Measurements from ENCODE around the gene AREL1.

Gene AREL1

DNA sequence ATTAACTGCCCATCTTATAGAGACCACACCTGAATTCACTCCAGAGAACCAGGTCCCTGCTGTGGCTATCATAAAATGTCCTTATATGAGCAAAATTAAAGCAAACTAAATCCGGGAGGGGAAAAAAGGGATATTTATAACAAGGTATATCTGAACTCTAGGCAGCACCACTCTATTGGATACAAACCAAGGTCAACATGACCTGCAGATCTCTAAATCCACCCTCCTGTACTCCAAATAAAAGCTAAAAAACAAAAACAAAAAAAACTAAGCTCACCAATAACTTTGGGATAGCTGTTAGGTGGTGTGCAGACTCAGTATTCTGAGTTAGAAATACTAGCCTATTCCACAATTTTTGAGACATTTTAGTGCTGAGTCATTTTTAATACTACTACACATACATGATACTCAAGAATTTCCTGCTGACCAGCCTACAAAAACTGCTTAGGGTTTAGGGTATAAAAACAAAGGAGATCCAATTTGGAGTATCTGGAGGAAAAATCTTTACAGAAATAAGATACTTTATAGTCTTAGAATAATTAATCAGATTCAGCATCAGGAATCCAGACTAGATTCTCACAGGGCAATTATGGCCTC is 54.2 kb downstream of the AREL1 start:
- Histone ChIP-seq H3K4me1 (ENCODE audit: control insufficient read depth, insufficient read depth, low read length) (peaks cover 86% of the 10 kb centered on the region), H3K4me3 (ENCODE audit: low read length) (peak overlapping the region; percentile 15), H3K9ac (ENCODE audit: low read length) (peak overlapping the region; percentile 10), H3K9me3 (ENCODE audit: control insufficient read depth, low read length) (no peaks in the 10 kb centered on the region), H3K36me3 (ENCODE audit: control insufficient read depth, insufficient read depth, low read length, severe bottlenecking) (peaks cover 20% of the 10 kb centered on the region), H3K27me3 (replicated peaks; ENCODE audit: control insufficient read depth, insufficient read depth, low read length) (no peaks in the 10 kb centered on the region)
- DNase-seq (ENCODE audit: low read depth) = peak; percentile 50

DNA sequence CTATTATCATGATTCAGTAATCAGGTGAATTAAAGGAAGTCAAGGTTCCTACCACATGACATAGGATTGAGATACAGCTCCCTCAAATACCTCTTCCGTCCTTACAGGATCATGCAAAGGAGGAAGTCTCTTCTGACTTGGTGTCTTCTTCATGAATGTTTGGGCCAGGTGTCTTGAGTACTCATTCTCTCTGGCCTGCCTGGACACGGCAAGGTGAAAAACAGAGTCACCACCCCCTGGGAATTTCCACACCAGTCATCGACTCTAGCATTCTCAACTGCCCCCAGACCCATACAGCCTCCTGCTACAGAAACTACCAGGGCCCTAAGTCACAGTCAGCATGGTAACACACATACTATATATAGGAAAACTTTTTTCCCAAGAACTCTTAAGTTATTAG is 55.9 kb downstream of the AREL1 start:
- Histone ChIP-seq H3K4me1 (ENCODE audit: control insufficient read depth, insufficient read depth, low read length) (peaks cover 75% of the 10 kb centered on the region), H3K4me3 (ENCODE audit: low read length) (no peak overlapping the region), H3K36me3 (ENCODE audit: control insufficient read depth, insufficient read depth, low read length, severe bottlenecking) (peaks cover 16% of the 10 kb centered on the region), H3K9me3 (ENCODE audit: control insufficient read depth, low read length) (no peaks in the 10 kb centered on the region), H3K9ac (ENCODE audit: low read length) (no peak overlapping the region), H3K27me3 (replicated peaks; ENCODE audit: control insufficient read depth, insufficient read depth, low read length) (no peaks in the 10 kb centered on the region)
- no peak for DNase-seq (ENCODE audit: low read depth)

DNA sequence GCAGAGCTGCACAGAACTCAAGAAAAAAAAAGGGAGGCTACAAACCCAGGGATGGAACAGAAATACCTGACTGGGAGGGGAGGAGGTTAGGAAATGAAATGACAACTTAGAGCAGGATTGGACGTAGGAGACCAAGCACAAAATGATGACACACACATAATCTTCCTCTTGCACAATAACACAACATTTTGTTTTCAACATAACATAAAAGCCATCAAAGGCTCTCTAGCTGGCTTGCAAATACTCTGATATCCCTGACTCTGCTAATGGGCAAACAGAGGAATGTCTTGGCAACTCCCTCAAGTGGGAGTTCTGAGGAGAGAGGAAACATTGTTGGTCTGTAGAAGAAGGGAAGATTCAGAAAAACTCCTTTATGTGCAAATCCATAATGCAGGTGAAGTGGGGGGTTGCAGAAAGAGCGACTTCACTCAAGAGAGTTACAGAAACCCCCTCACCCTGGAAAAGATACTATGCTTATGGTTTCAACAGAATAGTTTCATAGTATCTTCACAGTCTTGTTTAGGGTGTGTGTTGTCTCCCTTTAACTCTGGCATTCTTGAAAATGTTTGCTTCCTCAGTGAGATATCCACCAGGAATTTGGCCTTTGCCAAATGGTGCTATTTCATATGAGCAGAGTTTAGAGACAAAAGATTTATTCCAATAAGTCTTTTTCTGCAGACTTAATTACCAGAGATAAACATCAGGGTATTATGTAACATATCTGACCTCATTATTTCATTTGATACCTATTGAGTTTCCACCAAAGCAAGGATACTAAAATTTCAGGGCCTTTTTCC is 57.1 kb downstream of the AREL1 start:
- Histone ChIP-seq H3K9me3 (ENCODE audit: control insufficient read depth, low read length) (no peaks in the 10 kb centered on the region), H3K36me3 (ENCODE audit: control insufficient read depth, insufficient read depth, low read length, severe bottlenecking) (peaks cover 13% of the 10 kb centered on the region), H3K4me1 (ENCODE audit: control insufficient read depth, insufficient read depth, low read length) (peaks cover 63% of the 10 kb centered on the region), H3K27me3 (replicated peaks; ENCODE audit: control insufficient read depth, insufficient read depth, low read length) (no peaks in the 10 kb centered on the region), H3K9ac (ENCODE audit: low read length) (peak overlapping the region; percentile 73), H3K4me3 (ENCODE audit: low read length) (peak overlapping the region; percentile 47)
- DNase-seq (ENCODE audit: low read depth) = peak; percentile 75

DNA sequence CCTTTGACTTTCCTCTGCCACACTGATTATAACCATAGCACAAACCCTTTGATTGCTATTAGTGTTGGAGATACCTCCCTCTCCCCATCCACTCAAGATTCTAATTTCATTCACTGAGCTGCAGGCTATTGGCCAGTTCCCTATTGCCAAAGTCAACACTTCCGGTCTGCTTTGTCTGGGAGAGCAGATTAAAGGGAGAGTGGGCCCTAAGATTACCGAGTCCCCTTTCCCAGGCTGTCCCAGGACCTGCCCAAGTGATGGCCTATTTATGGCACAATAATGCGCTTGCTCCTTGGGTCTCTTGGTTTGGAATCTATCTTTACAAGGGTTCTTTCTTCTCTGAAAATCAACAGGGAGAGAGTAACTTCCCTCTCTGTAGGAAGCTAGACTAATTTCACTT is 57.9 kb downstream of the AREL1 start:
- H3K4me1 ChIP-seq (ENCODE audit: control insufficient read depth, insufficient read depth, low read length) = peaks cover 56% of the 10 kb centered on the region
- no peaks in the 10 kb centered on the region for H3K27me3 ChIP-seq (replicated peaks; ENCODE audit: control insufficient read depth, insufficient read depth, low read length)
- peak overlapping the region; percentile 47 for H3K4me3 ChIP-seq (ENCODE audit: low read length)
- H3K9me3 ChIP-seq (ENCODE audit: control insufficient read depth, low read length) = no peaks in the 10 kb centered on the region
- H3K36me3 ChIP-seq (ENCODE audit: control insufficient read depth, insufficient read depth, low read length, severe bottlenecking) = peaks cover 9% of the 10 kb centered on the region
- DNase-seq (ENCODE audit: low read depth) = no peak
- peak overlapping the region; percentile 73 for H3K9ac ChIP-seq (ENCODE audit: low read length)

DNA sequence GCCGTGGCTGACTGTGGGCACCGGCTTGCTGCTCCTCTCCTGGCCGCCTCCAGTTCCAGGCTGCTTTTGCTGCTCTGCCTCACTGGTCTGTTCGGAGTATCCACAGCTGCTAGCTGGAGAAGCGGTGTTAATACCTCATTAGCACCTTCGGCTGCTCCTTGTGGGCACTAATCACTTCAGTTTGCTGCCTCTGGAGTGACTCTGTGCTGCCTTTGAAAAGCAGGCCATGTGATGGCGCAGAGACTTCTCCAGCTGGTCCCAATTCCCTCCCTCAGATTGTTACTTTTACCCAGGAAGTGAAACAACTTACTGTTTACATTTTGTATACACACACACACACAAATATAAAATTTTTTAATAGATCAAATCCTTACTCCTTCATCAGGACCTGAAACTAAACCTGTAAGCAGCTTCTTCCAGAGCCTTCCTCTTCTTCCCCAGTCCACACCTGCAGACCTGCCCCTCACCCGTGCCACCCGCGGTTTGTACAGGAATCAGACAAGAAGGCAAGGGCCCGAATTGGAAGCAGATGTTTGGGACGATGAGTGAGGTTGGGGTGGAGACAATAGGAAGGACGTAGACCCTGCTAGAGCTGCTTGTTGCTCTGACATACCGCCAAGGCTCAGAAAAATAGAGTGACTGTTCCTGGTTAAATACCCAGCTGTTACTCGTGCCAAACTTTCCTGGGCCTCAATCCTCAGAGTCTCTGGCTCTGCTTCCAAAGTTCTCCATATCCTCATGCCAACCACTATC is 59.3 kb downstream of the AREL1 start:
- DNase-seq (ENCODE audit: low read depth) = peak; percentile 34
- Histone ChIP-seq H3K9ac (ENCODE audit: low read length) (no peak overlapping the region), H3K27me3 (replicated peaks; ENCODE audit: control insufficient read depth, insufficient read depth, low read length) (no peaks in the 10 kb centered on the region), H3K4me3 (ENCODE audit: low read length) (no peak overlapping the region), H3K9me3 (ENCODE audit: control insufficient read depth, low read length) (no peaks in the 10 kb centered on the region), H3K4me1 (ENCODE audit: control insufficient read depth, insufficient read depth, low read length) (peaks cover 56% of the 10 kb centered on the region), H3K36me3 (ENCODE audit: control insufficient read depth, insufficient read depth, low read length, severe bottlenecking) (peaks cover 9% of the 10 kb centered on the region)

DNA sequence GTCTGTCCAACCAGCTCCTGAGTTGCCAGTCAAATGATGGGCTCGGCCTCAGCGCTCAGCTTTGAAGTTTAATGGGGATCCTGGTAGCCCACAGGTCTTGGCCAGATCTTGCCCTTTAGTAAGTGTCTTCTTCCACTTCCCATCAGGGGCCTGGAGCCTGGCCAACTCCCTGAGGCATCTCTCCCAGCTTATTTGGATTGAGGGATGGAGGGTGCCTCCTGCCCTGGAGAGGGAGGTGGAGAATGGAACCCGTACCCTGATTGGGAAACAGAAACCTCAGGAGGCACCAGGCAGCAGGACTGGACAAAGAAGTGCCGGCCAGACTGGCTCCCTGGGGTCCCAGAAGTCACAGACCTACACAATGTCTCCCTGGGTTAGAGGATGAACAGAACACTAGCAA is 60.3 kb downstream of the AREL1 start:
- Histone ChIP-seq H3K4me1 (ENCODE audit: control insufficient read depth, insufficient read depth, low read length) (peaks cover 58% of the 10 kb centered on the region), H3K27me3 (replicated peaks; ENCODE audit: control insufficient read depth, insufficient read depth, low read length) (no peaks in the 10 kb centered on the region), H3K36me3 (ENCODE audit: control insufficient read depth, insufficient read depth, low read length, severe bottlenecking) (peaks cover 9% of the 10 kb centered on the region), H3K9ac (ENCODE audit: low read length) (no peak overlapping the region), H3K9me3 (ENCODE audit: control insufficient read depth, low read length) (no peaks in the 10 kb centered on the region), H3K4me3 (ENCODE audit: low read length) (no peak overlapping the region)
- DNase-seq (ENCODE audit: low read depth) = no peak

DNA sequence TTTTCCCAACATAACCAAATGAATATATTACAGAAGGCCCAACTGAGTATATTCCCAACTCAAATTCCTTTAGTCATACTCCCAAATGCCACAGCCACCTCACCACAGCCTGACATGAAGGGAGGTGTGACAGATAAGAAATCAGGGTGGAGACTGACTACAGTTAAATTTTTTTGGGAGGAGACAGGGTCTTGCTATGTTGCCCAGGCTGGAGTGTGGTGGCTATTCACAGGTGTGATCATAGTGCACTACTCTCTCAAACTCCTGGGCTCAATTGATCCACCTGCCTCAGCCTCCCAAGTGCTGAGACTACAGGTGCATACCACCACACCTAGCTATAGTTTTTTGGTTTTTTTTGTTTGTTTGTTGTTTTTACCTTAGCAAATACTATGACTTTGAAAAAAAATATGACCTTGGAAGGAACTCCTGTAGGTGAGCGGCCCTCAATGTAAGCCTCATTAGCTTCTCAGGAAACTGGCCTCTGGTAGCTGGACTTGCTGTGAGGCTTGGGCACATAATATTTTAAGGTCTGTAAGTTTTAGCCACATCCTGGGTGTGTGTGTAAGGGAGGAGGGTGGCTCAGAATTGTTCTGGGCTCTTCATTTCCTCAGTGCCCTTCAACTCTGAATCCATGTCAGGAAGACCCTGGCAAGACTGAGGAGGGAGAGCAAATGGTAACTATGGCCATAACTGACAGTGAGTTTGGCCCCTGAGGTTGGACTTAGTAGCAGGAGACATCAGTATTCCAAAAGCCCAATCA is 61.8 kb downstream of the AREL1 start:
- Histone ChIP-seq H3K4me1 (ENCODE audit: control insufficient read depth, insufficient read depth, low read length) (peaks cover 51% of the 10 kb centered on the region), H3K4me3 (ENCODE audit: low read length) (no peak overlapping the region), H3K36me3 (ENCODE audit: control insufficient read depth, insufficient read depth, low read length, severe bottlenecking) (peaks cover 4% of the 10 kb centered on the region), H3K27me3 (replicated peaks; ENCODE audit: control insufficient read depth, insufficient read depth, low read length) (no peaks in the 10 kb centered on the region), H3K9ac (ENCODE audit: low read length) (no peak overlapping the region), H3K9me3 (ENCODE audit: control insufficient read depth, low read length) (no peaks in the 10 kb centered on the region)
- DNase-seq (ENCODE audit: low read depth) = no peak

DNA sequence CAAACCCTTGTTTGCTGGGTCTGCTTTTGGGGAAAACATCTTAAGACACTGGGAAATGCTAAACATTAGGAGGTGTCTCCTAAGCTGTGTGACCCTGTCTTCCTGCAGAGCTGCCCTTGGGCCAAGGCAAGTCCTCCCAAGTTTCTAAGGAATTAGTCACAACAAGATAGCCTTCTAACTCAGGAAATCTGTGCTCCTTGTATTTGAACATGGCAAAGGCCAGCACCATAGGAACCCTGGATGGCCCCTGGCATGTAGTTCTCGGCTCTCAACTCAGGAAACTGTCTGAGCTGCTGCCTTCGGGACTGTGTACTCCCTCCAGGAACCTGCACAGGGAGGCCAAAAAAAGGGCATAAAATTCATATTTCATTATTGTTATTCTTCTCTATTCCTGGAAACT is 63.2 kb downstream of the AREL1 start:
- Histone ChIP-seq H3K4me3 (ENCODE audit: low read length) (no peak overlapping the region), H3K9ac (ENCODE audit: low read length) (no peak overlapping the region), H3K9me3 (ENCODE audit: control insufficient read depth, low read length) (no peaks in the 10 kb centered on the region), H3K36me3 (ENCODE audit: control insufficient read depth, insufficient read depth, low read length, severe bottlenecking) (peaks cover 4% of the 10 kb centered on the region), H3K27me3 (replicated peaks; ENCODE audit: control insufficient read depth, insufficient read depth, low read length) (no peaks in the 10 kb centered on the region), H3K4me1 (ENCODE audit: control insufficient read depth, insufficient read depth, low read length) (peaks cover 43% of the 10 kb centered on the region)
- no peak for DNase-seq (ENCODE audit: low read depth)

DNA sequence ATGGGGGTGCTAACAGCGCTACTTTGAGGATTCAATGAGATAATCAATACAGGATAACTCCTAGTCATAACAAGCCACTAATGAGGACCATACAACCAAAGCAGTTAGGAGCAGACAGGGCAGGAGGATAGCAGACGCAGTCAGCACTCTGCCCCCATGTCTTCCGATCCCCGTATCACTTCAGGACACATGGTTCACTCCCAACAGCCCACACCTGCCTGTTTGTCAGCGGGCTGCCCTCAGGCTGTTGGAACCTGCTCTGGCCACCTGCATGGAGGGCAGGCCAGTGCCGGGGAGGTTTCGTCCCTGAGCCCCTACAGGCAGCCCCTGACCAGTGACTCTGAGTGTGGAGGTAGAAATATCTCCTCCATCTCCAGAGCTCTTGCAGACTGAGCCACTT is 63.7 kb downstream of the AREL1 start:
- DNase-seq (ENCODE audit: low read depth) = no peak
- H3K36me3 ChIP-seq (ENCODE audit: control insufficient read depth, insufficient read depth, low read length, severe bottlenecking) = peaks cover 4% of the 10 kb centered on the region

DNA sequence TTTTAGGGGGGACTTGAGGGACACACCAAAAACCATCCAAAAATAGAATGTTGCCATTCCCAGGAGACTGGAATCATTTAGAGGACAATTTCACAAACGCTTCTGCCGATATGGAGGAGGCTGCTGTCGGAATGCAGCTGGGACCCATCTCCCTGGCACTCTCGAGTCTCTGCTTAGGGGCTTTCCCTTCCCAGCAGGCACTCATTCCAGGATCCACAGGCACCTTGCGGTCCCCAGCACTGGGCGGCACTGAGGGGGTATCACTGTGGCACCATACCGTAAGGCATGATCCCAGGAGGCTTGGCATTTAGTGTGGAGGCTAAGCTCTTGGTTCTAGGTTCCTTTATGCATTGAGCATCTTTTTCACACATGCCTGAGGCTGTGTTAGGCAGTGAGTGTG is 64.3 kb downstream of the AREL1 start:
- no peak for DNase-seq (ENCODE audit: low read depth)
- Histone ChIP-seq H3K27me3 (replicated peaks; ENCODE audit: control insufficient read depth, insufficient read depth, low read length) (no peaks in the 10 kb centered on the region), H3K4me3 (ENCODE audit: low read length) (no peak overlapping the region), H3K9ac (ENCODE audit: low read length) (no peak overlapping the region), H3K4me1 (ENCODE audit: control insufficient read depth, insufficient read depth, low read length) (peaks cover 45% of the 10 kb centered on the region), H3K9me3 (ENCODE audit: control insufficient read depth, low read length) (no peaks in the 10 kb centered on the region), H3K36me3 (ENCODE audit: control insufficient read depth, insufficient read depth, low read length, severe bottlenecking) (peaks cover 4% of the 10 kb centered on the region)

More for the DNA sequence above, 63.7 kb downstream of the AREL1 start:
- Histone ChIP-seq H3K9ac (ENCODE audit: low read length) (no peak overlapping the region), H3K27me3 (replicated peaks; ENCODE audit: control insufficient read depth, insufficient read depth, low read length) (no peaks in the 10 kb centered on the region), H3K4me3 (ENCODE audit: low read length) (no peak overlapping the region), H3K9me3 (ENCODE audit: control insufficient read depth, low read length) (no peaks in the 10 kb centered on the region), H3K4me1 (ENCODE audit: control insufficient read depth, insufficient read depth, low read length) (peaks cover 44% of the 10 kb centered on the region)
